Epithelial cell of esophagus (primary cell): ENCODE measurements around the gene EML6.

Source experiments
- DNase-seq: peaks from one replicate; pipeline ENCODE4 v3.0.0; 2010; ENCODE audit warnings: low read depth
- H3K4me3 ChIP-seq: 2 replicates; pipeline ENCODE4 v1.5.1; 2011; ENCODE audit warnings: mild to moderate bottlenecking, low read length, control low read depth
- CTCF ChIP-seq: IDR thresholded peaks from 2 replicates; pipeline ENCODE4 v1.5.1; 2011; ENCODE audit warnings: low read depth, mild to moderate bottlenecking, low read length, control low read depth, inconsistent platforms; ENCODE audit not compliant: insufficient read depth; ENCODE audit errors: missing control alignments

The EML6 gene

GRCh38 chr2:54726940-54727339 lies 3.5 kb downstream of the EML6 start:
- H3K4me3 ChIP-seq: no peak overlapping the region
- TF ChIP-seq CTCF: no peak
- DNase-seq: peak; percentile 58

GRCh38 chr2:54728669-54729120 lies 5.2 kb downstream of the EML6 start:
- TF ChIP-seq CTCF: no peak
- peak; percentile 78 for DNase-seq
- H3K4me3 ChIP-seq: no peak overlapping the region

GRCh38 chr2:54735636-54736035 lies 12.2 kb downstream of the EML6 start:
- no peak for TF ChIP-seq CTCF
- H3K4me3 ChIP-seq: no peak overlapping the region
- no peak for DNase-seq

- TF ChIP-seq CTCF: no peak
- no peak overlapping the region for H3K4me3 ChIP-seq
- DNase-seq: no peak
Observed at GRCh38 chr2:54738281-54738680, 14.8 kb downstream of the EML6 start.

- TF ChIP-seq CTCF: no peak
- no peak overlapping the region for H3K4me3 ChIP-seq
- DNase-seq: no peak
Observed at GRCh38 chr2:54740333-54740732, 16.9 kb downstream of the EML6 start.

GRCh38 chr2:54741250-54741649 lies 17.8 kb downstream of the EML6 start:
- no peak for TF ChIP-seq CTCF

GRCh38 chr2:54750040-54750439 lies 26.6 kb downstream of the EML6 start:
- TF ChIP-seq CTCF: no peak
- no peak for DNase-seq
- no peak overlapping the region for H3K4me3 ChIP-seq

More at GRCh38 chr2:54741250-54741649, 17.8 kb downstream of the EML6 start:
- H3K4me3 ChIP-seq: no peak overlapping the region
- peak; percentile 34 for DNase-seq
